Keratinocyte (primary cell): ENCODE data around the gene CAMKMT. TPM values are rescaled to one million over a fixed set of nuclear protein-coding genes. Genes with fewer than 3 reads are reported as not detected.

Experiments used
- DNase-seq: peaks from one replicate; pipeline ENCODE4 v3.0.0-alpha.2; 2011; ENCODE audit warnings: low read depth, missing footprints, low spot score
- FAIRE-seq: peaks from 2 replicates; lab custom pipeline; 2011; peaks lifted over from hg19 to GRCh38; lab: Jason Lieb, UNC
- H2AFZ ChIP-seq: 2 replicates; pipeline ENCODE4 v1.6.0; 2012; ENCODE audit warnings: low read length, control low read depth, inconsistent platforms; ENCODE audit not compliant: control insufficient read depth
- H3K27ac ChIP-seq: 2 replicates; pipeline ENCODE4 v1.5.1; 2011; ENCODE audit warnings: low read length; ENCODE audit not compliant: control insufficient read depth, insufficient read depth
- H3K27me3 ChIP-seq: 3 replicates; pipeline ENCODE4 v1.6.0; 2011; ENCODE audit warnings: low read length; ENCODE audit not compliant: control insufficient read depth, insufficient read depth; ENCODE audit errors: extremely low read depth
- H3K36me3 ChIP-seq, 2 experiments: 2 replicates in 1 of 2; 3 replicates in 1 of 2; pipeline ENCODE4 v1.5.1; 2011; ENCODE audit warnings: low read length in 2 of 2, mild to moderate bottlenecking in 1 of 2; ENCODE audit not compliant: control insufficient read depth in 2 of 2, insufficient read depth in 2 of 2; ENCODE audit errors: extremely low read depth in 1 of 2
- H3K4me1 ChIP-seq: 3 replicates; pipeline ENCODE4 v1.5.1; 2011; ENCODE audit warnings: low read length; ENCODE audit not compliant: control insufficient read depth, insufficient read depth; ENCODE audit errors: extremely low read depth
- H3K4me2 ChIP-seq: 3 replicates; pipeline ENCODE4 v1.6.0; 2011; ENCODE audit warnings: low read depth, low read length; ENCODE audit not compliant: control insufficient read depth, insufficient read depth; ENCODE audit errors: extremely low read depth
- H3K4me3 ChIP-seq, 3 experiments: fragments of 200-600 bp in 1 of 3; sonication (generic) in 1 of 3; 2 replicates in 2 of 3; 3 replicates in 1 of 3; pipeline ENCODE4 v1.5.1; 2011 to 2016; ENCODE audit warnings: low read length in 3 of 3, mild to moderate bottlenecking in 3 of 3, control low read depth in 2 of 3, inconsistent platforms in 1 of 3, low read depth in 1 of 3, mixed read lengths in 1 of 3, mixed run types in 1 of 3, moderate library complexity in 1 of 3; ENCODE audit not compliant: control insufficient read depth in 2 of 3, insufficient read depth in 2 of 3; ENCODE audit errors: extremely low read depth in 1 of 3
- H3K79me2 ChIP-seq: 2 replicates; pipeline ENCODE4 v1.6.0; 2012; ENCODE audit warnings: low read length; ENCODE audit not compliant: control insufficient read depth, insufficient read depth
- H3K9ac ChIP-seq: 3 replicates; pipeline ENCODE4 v1.6.0; 2011; ENCODE audit warnings: low read length; ENCODE audit not compliant: control insufficient read depth, insufficient read depth; ENCODE audit errors: extremely low read depth
- H3K9me1 ChIP-seq: 3 replicates; pipeline ENCODE4 v1.6.0; 2011; ENCODE audit warnings: low read length; ENCODE audit not compliant: control insufficient read depth, insufficient read depth; ENCODE audit errors: extremely low read depth
- H3K9me3 ChIP-seq: 2 replicates; pipeline ENCODE4 v1.5.1; 2012; ENCODE audit warnings: low read depth, low read length; ENCODE audit not compliant: control insufficient read depth
- H4K20me1 ChIP-seq: 3 replicates; pipeline ENCODE4 v1.6.0; 2011; ENCODE audit warnings: low read length; ENCODE audit not compliant: control insufficient read depth, insufficient read depth; ENCODE audit errors: extremely low read depth
- CTCF ChIP-seq, 3 experiments: IDR thresholded peaks in 1 of 3; conservative IDR thresholded peaks in 1 of 3; optimal IDR thresholded peaks in 1 of 3; 2 replicates in 2 of 3; 3 replicates in 1 of 3; pipeline versions ENCODE3 to v1.5.1; 2011; ENCODE audit warnings: low read length in 3 of 3, mild to moderate bottlenecking in 3 of 3, moderate library complexity in 2 of 3, control low read depth in 1 of 3, inconsistent platforms in 1 of 3; ENCODE audit not compliant: insufficient read depth in 2 of 3; ENCODE audit errors: extremely low read depth in 1 of 3
- EZH2 ChIP-seq: IDR thresholded peaks from one replicate; pipeline ENCODE4 v1.6.1; 2012; ENCODE audit warnings: inconsistent platforms, mild to moderate bottlenecking, low read length, moderate library complexity
- dilution Hi-C: fragments of 300-500 bp; cut with MboI; formaldehyde crosslinking; loops from one replicate; pipeline ENCODE4 v1.7.0; 2020; ENCODE audit warnings: low sequenced_read_pairs; ENCODE audit not compliant: extremely low pct_ligation_motif_present
- polyA plus RNA-seq, 5 experiments: library from polyadenylated mRNA; depleted of rRNA in 3 of 5; stranded (reverse) in 3 of 5; stranded (forward) in 1 of 5; unstranded in 1 of 5; fragments of >200 nt; gene quantifications; 1 replicate in 1 of 5; 2 replicates in 3 of 5; 3 replicates in 1 of 5; pipeline versions ENCODE4 v1.2.1 to v1.2.3, GENCODE V29; 2011 to 2012; ENCODE audit warnings: missing spikeins in 2 of 5, low read depth in 1 of 5, low replicate concordance in 1 of 5

CAMKMT gene
- polyA plus RNA-seq, 1 donor (not counting 4 experiments of a cell fraction or from before 2014, with no cell fraction given): 9.9 TPM

GRCh38 chr2:44713170-44713569, 351.4 kb downstream of the CAMKMT start:
- H3K4me2 ChIP-seq: no peak overlapping the region
- H2AFZ ChIP-seq: no peak overlapping the region
- FAIRE-seq (no peak), DNase-seq (no peak)
- H3K36me3 ChIP-seq: no peaks in the 10 kb centered on the region
- no peak for TF ChIP-seq CTCF (optimal IDR thresholded peaks at IDR 0.05 in 1 of 3, IDR thresholded peaks at IDR 0.05 in 1 of 3, conservative IDR thresholded peaks at IDR 0.05 in 1 of 3; ENCODE audit: extremely low read depth in 1 of 3, insufficient read depth in 2 of 3, low read length in 3 of 3)
- no peak for TF ChIP-seq EZH2
- no peaks in the 10 kb centered on the region for H3K9me3 ChIP-seq
- dilution Hi-C loops: no loop called here
- no peaks in the 10 kb centered on the region for H3K27me3 ChIP-seq
- no peaks in the 10 kb centered on the region for H3K79me2 ChIP-seq
- no peak overlapping the region for H3K27ac ChIP-seq
- no peak overlapping the region for H3K4me3 ChIP-seq
- H3K4me1 ChIP-seq: peaks cover 5% of the 10 kb centered on the region
- no peak overlapping the region for H3K9ac ChIP-seq
- H3K9me1 ChIP-seq: no peaks in the 10 kb centered on the region
- H4K20me1 ChIP-seq: no peaks in the 10 kb centered on the region

GRCh38 chr2:44715671-44716081, 353.9 kb downstream of the CAMKMT start:
- H3K79me2 ChIP-seq: no peaks in the 10 kb centered on the region
- no peak overlapping the region for H3K27ac ChIP-seq
- no peak for FAIRE-seq
- dilution Hi-C loops: no loop called here
- H4K20me1 ChIP-seq: no peaks in the 10 kb centered on the region
- H2AFZ ChIP-seq: no peak overlapping the region
- H3K9me1 ChIP-seq: no peaks in the 10 kb centered on the region
- no peak overlapping the region for H3K4me3 ChIP-seq
- TF ChIP-seq EZH2 (no peak), CTCF (optimal IDR thresholded peaks at IDR 0.05 in 1 of 3, IDR thresholded peaks at IDR 0.05 in 1 of 3, conservative IDR thresholded peaks at IDR 0.05 in 1 of 3; ENCODE audit: extremely low read depth in 1 of 3, insufficient read depth in 2 of 3, low read length in 3 of 3) (peak; percentile 50 to 66 (median 57))
- H3K27me3 ChIP-seq: no peaks in the 10 kb centered on the region
- H3K9me3 ChIP-seq: no peaks in the 10 kb centered on the region
- no peak for DNase-seq
- no peaks in the 10 kb centered on the region for H3K4me1 ChIP-seq
- no peaks in the 10 kb centered on the region for H3K36me3 ChIP-seq
- no peak overlapping the region for H3K4me2 ChIP-seq
- no peak overlapping the region for H3K9ac ChIP-seq
